HL-60/S4 (cell line): ENCODE results near the gene EDC3.
"Not testable (repeated sequence)": the region's sequence is repeated elsewhere in the genome, so short reads cannot be mapped to it uniquely, and the experiment has no call there.

Experiments used
- in situ Hi-C: fragments of 300-500 bp; cut with MboI; formaldehyde crosslinking; loops from 2 replicates; pipeline ENCODE4 v1.14.3; 2022; ENCODE audit warnings: low sequenced_read_pairs

The EDC3 gene

DNA sequence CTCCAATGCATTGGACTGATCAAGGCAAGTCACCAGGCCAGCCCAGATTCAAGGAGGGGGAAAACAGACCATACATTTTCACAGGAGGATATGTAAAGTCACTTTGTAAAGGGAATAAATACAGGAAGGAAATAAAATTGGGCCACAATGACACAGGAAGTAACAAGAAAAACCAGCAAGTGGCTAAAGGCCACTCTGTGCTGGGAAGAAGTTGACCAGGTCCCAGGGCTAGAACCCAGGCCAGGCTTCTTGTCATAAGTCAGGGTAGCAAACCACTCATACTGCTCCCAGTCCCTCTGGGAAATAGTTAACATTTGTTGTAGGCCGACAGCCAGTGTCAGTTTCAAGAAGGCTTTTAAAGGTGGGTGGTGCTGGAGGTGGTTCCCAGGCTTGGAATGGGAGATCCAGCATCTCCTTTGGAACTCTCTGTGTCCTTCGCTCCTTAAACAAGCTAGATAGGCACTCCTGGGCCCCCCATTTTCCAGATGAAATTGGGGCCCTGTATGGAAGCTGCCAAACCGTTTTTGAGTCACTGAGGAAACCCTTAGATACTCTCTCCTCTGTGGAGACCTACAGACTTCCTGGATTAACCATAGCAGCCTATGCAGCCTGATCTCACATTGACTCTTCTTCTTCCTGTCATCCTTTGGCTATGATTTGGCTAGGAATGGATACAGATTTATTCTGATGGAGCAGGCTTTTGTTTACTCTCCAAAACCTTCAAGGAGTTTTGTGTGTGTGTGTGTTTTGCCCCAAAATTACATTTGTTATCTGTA is 14.7 kb upstream of the EDC3 start:
- in situ Hi-C loops, result no loop called here

DNA sequence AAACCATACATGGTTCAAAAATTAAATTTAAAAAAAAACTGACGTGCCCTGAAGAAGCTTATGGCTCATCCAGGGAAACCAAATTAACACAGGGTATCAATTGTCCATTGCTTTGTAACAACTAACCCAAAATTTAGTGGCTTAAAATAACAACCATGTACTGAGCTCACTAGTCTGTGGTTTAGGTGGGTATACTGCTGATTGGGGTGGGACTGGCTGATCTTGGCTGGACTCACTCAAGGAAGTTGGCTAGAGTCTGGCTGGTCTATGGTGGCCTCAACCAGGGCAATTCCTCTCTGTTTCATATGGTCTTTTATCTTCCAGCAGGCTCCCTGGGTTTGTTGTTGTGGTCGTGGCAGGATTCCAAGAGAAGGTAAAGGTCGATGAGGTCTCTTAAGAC is 14.1 kb upstream of the EDC3 start:
- in situ Hi-C loops, result no loop called here

DNA sequence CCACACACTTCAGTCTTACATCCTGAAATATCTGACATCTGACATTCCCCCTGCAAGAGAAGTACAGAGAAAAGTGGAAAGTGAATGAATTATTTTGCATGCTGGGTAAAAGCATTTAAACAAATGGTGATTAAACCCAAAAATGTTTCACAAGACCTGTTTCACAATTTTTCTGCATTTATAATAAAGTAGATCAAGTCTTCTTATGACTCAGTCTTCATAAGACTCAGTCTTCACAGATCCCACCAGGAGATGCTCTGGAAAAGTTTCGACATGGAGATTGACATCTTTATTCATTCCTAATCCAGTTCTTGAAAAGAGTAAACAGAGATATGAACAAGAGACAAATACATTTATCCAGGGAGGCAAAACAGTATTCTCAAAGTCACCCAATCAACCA is 13.2 kb upstream of the EDC3 start:
- in situ Hi-C loops, result no loop called here

DNA sequence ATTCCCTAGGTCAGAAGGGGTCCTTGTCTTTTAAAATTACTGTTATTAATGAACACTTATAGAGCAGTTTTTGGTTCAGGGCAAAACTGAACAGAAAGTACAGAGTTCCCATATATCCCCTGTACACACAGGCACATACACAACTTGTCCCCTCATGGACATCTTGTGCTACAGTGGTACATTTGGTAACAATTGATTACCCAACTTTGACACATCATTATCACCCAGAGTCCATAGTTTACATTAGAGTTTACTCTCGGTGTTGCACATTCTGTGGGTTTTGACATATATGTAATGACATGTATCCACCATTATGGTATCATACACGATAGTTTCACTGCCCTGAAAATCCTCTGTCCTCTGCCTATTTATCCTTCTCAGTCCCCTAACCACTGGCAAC is 984 bp upstream of the EDC3 start:
- in situ Hi-C loops, result no loop called here

DNA sequence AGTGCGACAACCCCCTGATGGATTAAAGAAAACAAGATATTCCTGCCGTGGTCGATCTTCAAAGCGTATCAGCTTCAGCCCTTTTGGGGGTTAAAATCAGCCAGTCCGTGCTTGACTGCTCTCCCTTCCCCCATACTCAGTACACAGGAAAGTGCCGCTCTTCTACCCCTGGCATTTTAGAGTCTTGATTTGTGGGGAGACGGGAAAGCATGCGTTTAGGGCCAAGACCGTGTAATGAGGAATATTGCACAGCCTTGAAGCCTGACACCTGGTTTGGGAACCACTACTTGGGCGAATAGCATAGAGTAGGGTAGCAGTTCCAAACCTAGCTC is 540 bp upstream of the EDC3 start:
- in situ Hi-C loops, result no loop called here

DNA sequence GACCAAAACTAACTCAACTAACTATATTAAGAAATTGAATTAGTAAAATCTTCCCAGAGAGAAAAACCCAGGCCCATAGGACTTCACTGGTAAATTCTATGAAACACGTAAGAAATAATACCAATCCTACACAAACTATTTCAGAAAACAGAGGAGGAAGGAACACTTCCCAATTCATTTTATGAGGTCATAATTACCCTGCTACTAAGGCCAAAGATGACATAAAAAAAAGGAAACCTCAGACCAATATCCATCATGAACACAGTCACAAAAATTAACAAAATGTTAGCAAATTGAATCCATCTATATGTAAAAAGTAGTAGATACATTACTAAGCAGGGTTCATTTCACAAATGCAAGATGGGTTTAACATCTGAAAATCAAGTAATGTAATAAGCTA is 3.5 kb downstream of the EDC3 start:
- in situ Hi-C loops, result no loop called here

DNA sequence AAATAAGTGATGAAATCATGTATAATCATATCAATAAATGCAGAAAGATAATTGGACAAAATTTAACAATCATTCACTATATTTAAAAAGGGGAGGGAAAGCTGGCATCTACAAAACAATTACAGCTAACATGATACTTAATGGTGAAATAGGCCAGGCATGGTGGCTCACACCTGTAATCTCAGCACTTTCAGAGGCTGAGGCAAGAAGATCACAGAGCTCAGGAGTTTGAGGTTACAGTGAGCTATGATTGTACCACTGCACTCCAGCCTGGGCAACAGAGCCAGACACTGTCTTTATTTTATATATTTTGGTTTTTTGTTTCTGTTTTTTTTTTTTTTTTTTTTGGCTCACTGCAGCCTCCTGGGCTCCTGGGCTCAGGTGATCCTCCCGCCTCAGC is 12.1 kb downstream of the EDC3 start:
- in situ Hi-C loops, result no loop called here

DNA sequence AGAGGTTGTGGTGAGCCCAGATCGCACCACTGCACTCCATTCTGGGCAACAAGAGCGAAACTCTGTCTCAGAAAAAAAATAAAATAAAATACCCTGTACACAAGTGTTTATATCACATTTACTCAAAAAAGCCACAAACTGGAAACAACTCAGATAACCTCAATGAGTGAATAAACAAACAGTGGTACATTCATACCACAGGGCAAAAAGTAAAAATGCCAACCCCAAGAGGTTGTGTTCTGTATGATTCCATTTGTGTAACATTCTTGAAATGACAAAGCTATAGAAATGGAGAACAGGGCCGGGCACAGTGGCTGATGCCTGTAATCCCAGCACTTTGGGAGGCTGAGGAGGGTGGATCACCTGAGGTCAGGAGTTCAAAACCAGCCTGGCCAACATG is 12.9 kb downstream of the EDC3 start:
- in situ Hi-C loops, result no loop called here

DNA sequence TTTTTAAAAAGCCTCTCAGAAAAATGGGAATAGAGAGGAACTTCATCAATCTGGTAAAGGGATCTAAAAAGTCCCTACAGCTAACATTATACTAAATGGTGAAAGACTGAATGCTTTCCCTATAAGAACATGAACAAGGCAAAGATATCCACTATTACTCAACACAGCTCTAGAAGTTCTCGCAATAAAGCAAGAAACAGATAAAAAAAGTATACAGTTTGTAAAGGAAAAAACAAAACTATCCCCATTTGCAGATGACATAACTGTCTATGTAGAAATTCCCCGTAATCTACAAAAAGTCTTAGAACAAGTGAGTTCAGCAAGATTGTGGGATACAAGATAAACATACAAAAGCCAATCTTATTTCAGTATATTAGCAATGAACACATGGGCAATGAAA is 15.4 kb downstream of the EDC3 start:
- in situ Hi-C loops, result no loop called here

DNA sequence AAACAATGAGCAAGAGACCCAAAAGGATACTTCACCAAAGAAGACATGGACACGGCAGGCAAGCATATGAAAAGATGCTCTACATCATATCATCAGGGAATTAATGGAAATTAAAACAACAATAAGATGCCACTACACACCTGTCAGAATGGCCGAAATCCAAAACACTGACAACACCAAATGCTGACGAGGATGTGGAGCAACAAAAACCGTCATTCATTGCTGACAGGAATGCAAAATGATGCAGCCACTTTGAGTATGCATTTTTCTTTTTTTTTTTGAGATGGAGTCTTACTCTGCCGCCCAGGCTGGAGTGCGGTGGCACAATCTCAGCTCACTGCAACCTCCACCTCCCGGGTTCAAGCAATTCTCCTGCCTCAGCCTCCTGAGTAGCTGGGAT is 19.0 kb downstream of the EDC3 start:
- in situ Hi-C loops, result no loop called here

DNA sequence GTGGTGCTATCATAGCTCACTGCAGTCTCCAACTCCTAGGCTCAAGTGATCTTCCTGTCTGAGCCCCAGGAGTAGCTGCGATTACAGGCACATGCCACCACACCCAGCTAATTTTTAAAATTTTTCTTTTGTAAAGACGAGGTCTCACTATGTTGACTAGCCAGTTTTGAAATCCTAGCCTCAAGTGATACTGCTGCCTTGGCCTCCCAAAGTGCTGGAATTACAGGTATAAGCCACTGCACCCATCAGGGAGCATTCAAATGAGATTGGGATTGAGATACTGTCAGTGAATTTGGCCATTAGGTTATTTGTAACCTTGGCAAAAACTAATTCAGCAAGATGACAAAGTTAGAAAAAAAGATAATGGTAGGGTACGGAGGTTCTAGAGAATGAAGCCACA is 21.7 kb downstream of the EDC3 start:
- in situ Hi-C loops, result no loop called here

DNA sequence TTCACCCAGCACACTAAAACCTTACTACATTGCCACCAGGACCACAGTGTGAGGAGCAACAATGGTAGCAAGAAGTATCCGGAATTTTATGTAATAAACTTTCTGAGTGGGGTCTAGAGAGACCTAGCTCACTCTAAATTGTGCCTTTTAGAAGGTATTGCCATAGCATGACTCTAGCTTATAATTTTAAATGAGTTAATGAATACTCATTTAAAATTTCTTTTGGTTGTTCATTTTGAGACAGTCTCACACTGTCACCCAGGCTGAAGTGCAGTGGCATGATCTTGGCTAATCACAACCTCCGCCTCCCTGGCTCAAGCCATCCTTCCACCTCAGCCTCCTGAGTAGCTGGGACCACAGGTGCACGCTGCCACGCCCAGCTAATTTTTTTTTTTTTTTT is 26.2 kb downstream of the EDC3 start:
- in situ Hi-C loops, result no loop called here

DNA sequence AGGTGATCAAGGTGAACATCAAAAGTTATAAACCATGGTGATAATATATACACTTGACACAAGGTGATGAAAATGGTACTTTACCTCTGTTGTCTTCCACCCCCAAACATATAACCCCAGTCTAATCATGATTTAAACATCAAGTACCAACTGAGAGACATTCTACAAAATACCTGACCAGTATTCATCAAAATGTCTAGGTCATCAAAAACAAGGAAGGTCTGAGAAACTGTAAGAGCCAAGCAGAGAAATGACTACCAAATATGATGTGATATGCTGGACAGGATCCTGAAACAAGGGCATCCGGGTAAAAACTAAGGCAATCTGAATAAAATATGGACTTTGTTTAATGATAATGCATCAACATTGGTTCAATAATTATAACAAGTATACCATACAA is 27.8 kb downstream of the EDC3 start:
- in situ Hi-C loops, result no loop called here

DNA sequence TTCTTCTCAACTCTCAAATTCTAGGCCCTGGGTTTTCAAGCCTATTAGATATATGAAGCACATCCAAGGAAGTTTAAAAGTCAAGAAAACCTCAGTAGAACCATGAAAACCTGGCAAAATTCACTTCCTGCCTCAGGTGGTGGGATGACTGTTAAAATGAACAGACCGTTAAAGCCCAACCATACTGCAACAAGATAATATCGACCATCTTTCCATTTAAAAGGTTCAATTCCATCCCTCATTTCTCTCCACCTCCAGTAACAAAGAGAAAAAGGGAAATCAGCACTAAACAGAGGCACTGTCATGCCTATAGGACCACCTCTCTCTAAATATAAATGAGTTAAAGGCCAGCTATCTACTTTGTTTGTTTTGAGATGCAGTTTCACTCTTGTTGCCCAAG is 31.2 kb downstream of the EDC3 start:
- in situ Hi-C loops, result no loop called here

DNA sequence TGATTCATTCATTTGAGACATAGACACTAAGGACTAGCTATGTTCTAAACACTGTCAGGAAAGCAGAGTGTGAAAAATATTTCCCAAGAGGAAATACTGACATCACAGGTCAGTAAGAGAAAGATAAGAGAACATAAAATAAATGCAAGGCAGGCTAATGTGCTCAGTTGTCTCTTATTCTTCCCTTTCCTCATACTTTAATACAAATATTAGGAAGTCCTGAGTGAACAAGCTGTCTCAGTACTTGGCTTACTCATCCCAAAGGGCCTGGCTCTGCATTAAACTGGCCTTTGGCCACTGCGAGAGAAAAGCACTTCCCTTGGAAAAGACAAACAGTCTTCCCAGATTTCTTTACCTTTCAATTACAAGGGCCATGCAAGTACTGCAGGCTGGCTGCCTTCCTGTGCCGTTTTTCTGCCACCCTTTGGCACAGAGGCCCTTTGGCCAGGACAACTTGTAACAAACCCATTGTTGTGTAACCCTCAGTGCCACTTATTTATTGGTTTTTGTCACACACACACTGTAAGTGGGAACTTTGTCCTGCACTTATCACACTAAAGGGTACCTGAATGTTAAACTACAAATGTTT is 31.7 kb downstream of the EDC3 start:
- in situ Hi-C loops, result no loop called here

DNA sequence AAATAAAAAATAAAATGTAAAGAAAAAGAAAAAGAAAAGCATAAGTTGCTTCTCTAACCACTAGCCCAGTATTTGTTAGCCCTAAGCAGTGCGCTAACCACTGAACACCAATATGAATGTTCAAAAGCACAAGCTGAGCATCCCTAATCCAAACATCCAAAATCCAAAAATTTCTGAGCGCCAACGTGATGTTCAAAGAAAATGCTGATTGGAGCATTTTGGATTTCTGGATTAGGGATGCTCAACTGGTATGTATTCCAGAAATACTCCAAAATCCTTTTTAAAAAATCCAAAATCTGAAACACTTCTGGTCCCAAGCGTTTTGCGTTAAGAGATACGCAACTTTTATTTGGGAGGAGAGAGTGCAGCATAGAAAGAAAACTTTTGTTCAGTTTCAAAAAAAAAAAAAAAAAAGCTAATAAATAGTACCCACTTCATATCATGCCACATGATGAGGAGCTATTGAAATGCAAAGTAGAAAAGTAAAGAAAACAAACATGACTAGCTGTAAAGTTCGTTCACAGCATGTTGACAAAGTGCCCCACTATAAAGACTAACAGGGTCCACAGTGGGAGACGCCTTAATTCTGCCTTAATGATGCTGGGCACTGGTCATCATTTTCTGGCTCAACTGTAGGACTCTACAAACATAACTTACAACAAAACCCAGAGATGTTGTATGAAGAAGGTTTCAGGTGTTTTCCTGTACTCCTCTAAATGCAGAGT is 32.4 kb downstream of the EDC3 start:
- in situ Hi-C loops, result no loop called here

DNA sequence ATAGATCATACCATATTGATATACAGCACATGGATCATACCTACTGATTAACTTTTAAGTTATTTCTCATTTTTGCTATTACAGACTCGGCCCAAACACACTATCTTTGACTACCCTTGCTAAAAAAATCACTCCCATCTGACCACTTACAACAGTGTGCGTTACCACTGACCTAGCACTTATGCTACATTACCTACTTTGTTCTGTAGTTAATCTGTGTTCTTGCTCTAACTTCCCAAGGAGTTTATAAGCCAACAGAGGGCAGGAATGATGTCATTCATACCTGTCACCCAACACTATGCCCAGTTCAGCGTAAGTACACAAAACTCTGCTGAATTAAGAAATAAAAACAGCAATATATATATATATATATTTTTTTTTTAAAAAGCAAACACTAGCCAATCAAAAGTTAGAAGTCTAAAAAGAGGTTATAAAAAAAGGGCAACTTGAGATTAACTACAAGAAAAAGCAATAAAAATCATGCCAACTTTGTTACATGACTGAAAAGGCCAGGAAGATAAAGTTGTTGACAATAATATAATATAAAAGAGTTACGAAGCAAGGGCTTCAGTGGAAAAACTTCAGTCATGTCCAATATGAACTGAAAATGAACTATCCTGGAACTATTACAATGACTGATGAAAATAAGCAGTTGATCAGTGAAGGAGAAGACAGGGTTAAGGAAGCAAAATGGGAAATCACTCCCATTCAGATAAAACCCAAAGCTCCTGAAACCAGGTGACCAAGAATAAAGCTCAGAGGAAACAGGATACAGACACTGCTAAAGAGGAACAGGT is 33.6 kb downstream of the EDC3 start:
- in situ Hi-C loops, result no loop called here

DNA sequence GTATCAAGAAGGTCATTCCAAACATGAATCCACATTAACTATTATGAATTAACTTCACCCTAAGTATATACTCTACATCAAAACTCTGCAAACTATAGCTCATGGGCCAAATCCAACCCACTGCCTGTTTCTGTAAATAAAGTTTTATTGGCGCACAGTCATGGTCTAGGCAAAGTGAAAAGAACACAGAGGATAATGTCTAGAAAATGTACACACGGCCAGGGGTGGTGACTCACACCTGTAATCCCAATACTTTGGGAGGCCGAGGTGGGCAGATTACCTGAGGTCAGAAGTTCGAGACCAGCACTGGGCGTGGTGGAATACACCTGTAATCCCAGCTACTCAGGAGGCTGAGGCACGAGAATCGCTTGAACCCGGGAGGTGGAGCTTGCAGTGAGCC is 34.5 kb downstream of the EDC3 start:
- in situ Hi-C loops, result not testable (repeated sequence)

DNA sequence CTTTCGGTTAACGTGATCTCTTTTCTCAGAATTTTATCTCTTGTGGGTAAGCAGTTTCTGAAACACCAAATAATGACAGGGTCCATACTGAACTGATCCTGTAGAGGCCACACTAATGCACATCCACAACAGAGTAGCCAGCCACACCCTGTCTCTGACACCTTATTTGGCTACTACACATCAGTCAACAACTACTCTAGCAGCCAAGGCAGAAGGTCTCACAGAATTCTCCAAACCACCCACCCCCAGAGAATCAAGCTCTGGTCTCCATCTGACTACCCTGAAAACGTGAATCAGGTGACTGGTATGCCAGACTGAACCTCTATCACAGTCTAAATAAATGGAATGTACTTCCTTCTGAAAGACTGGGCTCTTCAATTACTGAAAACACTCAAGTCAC is 38.0 kb downstream of the EDC3 start:
- in situ Hi-C loops, result loop anchor here (10.0 kb wide), 2 partner anchors 97 to 287 kb away; no protein-coding TSS in a partner anchor

DNA sequence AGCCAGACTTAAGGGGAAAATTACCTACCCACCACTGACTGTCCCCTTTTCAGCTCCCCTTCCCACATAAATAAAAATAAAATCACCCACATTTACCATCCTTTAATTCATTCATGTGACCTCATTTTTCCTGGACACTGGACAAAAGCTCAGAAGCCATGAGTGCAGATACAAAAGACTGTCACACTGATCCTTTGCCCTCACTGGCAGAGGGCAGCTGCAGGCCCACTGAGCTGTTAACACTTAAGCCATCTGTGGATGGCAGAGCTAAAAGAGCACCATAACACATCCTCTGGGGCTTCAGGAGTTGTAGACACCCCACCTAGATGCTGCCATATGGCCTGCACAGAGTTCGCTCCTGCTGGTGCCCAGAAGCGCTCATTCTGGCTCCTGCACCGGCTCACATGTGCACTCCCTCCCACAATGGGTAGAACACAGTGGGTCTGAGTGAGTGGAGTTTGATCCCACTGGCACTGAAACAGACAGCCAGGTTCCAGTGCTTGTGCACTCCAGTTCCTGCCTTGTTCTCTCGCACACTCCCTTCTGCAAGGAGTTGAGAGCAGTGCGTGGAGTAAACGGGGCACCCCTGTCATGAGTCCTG is 38.8 kb downstream of the EDC3 start:
- in situ Hi-C loops, result loop anchor here (10.0 kb wide), 2 partner anchors 98 to 288 kb away; no protein-coding TSS in a partner anchor

DNA sequence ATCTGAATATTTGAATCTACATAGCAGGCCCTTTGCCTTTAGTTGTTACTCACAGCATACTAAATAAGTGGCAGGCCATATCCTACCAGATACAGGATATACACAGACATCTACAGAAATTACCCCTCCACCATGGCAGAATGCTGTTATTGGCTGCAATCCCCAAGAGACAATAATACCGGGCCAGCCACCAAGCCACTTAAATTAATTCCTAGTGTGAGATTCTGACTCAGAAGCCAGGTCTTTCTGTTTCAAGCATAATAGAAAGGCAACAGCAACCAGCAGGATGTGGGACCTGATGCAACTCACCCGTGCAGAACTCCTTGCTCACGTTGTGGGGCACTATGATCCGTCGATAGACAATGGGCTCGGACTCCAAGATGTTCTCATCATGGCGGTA is 40.4 kb downstream of the EDC3 start:
- in situ Hi-C loops, result loop anchor here (10.0 kb wide), 2 partner anchors 99 to 289 kb away; no protein-coding TSS in a partner anchor
